ENCODE measurements around the gene LPP.

DNA sequence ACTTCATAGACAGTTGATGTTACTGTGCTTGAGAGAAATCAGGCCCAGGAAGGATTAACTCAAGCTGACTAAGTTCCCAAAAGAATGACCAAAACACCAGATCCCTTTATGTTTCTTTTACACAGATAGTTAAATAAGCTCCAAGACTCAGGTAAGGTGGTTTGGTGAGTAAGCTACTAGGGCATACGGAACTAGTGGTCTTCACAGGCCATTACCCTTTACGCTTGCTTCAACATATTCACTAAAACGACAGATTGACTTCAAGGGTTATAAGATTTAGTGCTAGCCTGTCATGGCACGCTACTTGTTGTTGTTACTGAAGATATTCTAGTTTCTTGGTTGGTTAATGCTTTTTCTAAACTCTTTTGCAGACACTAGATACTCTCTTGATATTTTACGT is 369.3 kb downstream of the LPP start:
- TF ChIP-seq POLR2A (IDR thresholded peaks at IDR 0.05; ENCODE audit: low read depth, low read length): no peak
- TF ChIP-seq POLR2AphosphoS5 (IDR thresholded peaks at IDR 0.05; ENCODE audit: low read depth, low read length): no peak
